Measurements from ENCODE around the gene BATF. TPM values are rescaled to one million over a fixed set of nuclear protein-coding genes. Genes with fewer than 3 reads are reported as not detected.

BATF gene
- total RNA-seq, result 0.88 TPM in 1 of 2 replicates, not detected in the other

GRCh38 chr14:75522224-75522982, at the start of gene BATF:
Gene BATF, plus strand, starts transcription at chr14:75522469. Its CDS starts 214 bp downstream, at chr14:75522683.

DNA sequence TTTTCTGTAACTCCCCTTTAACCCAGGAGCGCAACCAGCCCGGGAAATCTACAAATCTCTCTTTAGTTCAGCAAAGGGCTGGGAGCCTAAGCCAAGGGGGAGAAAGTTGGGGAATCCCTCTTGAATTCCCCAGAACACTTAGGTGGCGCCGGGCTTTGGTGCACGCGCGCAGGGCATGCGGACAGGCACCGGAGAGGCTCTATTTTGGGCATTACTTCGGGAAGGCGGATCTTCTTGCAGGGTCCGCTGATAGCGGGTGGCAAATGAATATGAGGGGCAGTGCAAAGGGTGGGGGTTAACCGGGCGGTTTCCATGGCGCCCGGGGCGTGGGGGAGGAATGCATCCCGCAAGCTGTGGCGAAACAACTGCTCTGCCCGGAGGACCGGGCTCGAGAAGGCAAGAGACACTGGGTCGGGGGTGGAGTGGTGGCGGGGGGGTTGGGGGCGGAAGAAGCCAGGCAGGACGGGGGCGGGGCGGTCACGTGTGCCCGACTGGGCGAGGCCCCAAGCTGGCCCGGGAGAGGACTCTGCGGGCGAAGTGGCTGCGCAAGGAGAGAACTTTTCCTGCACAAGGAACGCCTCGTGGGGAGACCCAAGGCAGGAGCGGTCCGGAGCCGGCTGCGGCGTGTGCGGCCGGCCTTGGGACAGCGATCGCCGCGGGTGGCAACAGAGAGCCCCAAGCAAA, 56.0 kb downstream of the BATF start, which contains the start of gene FLVCR2:
Gene FLVCR2 (plus strand): TSS at position 519 of the 684 bp plus-strand sequence. CDS start 353 bp downstream, outside the sequence.

Other genes starting within 250 kb of the BATF start
- 192 and 244 TPM in 2 replicates for gene FOS, start 243.6 kb upstream of the BATF start, total RNA-seq
- 72.1 and 78.1 TPM in 2 replicates for gene JDP2, start 94.4 kb upstream of the BATF start, total RNA-seq
- gene FLVCR2, start 56.2 kb downstream of the BATF start, total RNA-seq, result 3.7 and 4.6 TPM in 2 replicates
- gene ERG28, start 138.4 kb downstream of the BATF start, total RNA-seq, result 10.0 and 11.8 TPM in 2 replicates
- gene TTLL5, start 138.8 kb downstream of the BATF start, total RNA-seq, result 13.7 and 14.4 TPM in 2 replicates